Measurements from ENCODE around the gene NCLN.
"Not testable (repeated sequence)": the region's sequence is repeated elsewhere in the genome, so short reads cannot be mapped to it uniquely, and the experiment has no call there.

Gene NCLN, protein sequence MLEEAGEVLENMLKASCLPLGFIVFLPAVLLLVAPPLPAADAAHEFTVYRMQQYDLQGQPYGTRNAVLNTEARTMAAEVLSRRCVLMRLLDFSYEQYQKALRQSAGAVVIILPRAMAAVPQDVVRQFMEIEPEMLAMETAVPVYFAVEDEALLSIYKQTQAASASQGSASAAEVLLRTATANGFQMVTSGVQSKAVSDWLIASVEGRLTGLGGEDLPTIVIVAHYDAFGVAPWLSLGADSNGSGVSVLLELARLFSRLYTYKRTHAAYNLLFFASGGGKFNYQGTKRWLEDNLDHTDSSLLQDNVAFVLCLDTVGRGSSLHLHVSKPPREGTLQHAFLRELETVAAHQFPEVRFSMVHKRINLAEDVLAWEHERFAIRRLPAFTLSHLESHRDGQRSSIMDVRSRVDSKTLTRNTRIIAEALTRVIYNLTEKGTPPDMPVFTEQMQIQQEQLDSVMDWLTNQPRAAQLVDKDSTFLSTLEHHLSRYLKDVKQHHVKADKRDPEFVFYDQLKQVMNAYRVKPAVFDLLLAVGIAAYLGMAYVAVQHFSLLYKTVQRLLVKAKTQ

DNA sequence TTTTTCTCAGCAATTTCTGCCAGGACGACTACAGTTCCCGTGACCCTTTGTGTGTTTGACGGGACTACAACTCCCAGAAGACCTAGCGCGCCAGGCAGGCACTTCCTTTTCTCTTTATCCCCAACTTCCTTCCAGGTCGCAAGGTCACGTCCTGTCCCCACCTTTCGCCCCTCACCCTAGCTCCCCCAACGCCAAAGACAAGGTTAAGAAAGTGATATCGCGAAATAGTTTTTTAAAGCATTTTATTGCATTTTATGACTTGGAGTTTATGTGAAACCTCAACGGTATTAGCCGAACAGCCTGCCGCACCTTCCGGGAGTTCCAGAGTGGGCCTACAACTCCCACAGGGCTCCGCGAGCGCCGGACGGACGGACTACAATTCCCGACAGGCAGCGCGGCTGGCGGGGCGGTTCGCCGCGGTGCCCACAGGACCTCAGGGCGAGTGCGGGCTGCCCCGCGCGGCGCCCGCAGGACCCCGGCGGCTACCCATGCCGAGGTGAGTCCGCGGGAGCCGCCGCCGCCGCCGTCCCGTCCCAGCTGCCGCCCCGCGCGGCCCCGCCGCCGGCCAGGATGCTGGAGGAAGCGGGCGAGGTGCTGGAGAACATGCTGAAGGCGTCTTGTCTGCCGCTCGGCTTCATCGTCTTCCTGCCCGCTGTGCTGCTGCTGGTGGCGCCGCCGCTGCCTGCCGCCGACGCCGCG lies at the start of gene NCLN:
Gene NCLN (plus strand): TSS at position 470 of the 699 bp plus-strand sequence. CDS start 101 bp downstream, at position 571.
- DNase-seq = no peak

GRCh38 chr19:3135961-3136683 lies 49.6 kb upstream of the NCLN start, which contains the start of gene GNA15:
GNA15 (plus strand) TSS chr19:3136033; CDS start chr19:3136451, 418 bp downstream.
- DNase-seq = no peak

DNA sequence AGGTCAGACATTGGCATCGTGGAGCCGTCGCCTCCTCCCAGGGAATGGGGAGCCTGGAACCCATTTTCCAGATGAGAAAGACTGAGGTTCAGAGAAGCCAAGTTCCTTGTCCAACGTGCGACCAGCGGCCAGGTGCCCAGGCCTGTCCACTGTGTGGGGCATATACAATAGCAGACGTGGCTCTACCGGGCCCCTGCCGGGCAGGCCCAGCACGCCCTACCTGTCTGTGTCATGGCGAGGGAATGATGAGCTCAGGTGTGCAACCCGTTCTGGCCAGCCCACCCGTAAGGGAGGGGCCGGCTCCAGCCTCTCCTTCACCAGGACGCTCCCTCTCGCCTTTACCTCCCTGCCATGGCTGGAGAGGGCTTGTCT lies 49.1 kb upstream of the NCLN start:
- DNase-seq = no peak

- no peak for DNase-seq
Observed at GRCh38 chr19:3137119-3137518, 48.6 kb upstream of the NCLN start.

GRCh38 chr19:3138268-3138667 lies 47.5 kb upstream of the NCLN start:
- no peak for DNase-seq

DNA sequence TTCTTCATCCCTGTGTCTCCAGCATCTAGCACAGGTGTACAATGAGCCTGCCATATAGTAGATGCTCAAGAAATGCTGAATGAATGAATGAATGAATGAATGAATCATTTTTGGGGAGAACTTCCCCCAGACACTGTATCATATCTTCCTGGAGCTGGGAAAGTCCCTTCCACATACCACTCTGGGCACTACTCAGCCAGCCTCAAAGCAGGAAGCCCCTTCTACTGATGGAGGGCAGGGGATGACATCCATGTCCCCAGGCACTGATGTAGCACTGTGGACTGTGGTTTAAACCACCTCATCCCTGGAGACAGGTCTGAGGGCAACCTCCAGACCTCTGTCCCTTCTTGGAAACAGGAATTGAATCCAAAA lies 45.1 kb upstream of the NCLN start:
- no peak for DNase-seq

- no peak for DNase-seq
Observed at GRCh38 chr19:3142292-3142670, 43.4 kb upstream of the NCLN start.

DNA sequence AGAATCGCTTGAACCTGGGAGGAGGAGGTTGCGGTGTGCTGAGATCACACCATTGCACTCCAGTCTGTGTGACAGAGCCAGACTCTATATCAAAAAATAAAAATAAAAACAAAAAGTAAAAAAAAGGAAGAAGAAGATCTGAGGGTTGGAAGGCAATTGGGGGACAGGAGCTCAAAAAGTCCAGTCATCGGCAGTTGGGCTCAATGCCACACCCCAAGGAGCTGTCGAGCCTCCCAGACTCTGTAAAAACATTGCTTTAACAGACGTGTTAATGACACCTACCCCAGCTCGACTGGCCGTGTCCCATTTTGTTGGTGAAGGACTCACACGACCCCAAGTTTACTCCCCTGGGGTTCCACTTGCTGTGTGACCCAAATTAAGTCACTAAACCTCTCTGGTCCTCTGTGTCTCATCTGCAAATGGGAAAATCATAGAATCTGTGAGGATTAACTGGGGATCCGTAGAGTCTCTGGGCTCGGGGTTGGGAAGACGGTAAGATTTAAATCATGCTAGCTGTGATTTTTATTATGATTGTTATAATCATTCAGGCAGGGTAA lies 42.9 kb upstream of the NCLN start:
- DNase-seq = no peak

DNA sequence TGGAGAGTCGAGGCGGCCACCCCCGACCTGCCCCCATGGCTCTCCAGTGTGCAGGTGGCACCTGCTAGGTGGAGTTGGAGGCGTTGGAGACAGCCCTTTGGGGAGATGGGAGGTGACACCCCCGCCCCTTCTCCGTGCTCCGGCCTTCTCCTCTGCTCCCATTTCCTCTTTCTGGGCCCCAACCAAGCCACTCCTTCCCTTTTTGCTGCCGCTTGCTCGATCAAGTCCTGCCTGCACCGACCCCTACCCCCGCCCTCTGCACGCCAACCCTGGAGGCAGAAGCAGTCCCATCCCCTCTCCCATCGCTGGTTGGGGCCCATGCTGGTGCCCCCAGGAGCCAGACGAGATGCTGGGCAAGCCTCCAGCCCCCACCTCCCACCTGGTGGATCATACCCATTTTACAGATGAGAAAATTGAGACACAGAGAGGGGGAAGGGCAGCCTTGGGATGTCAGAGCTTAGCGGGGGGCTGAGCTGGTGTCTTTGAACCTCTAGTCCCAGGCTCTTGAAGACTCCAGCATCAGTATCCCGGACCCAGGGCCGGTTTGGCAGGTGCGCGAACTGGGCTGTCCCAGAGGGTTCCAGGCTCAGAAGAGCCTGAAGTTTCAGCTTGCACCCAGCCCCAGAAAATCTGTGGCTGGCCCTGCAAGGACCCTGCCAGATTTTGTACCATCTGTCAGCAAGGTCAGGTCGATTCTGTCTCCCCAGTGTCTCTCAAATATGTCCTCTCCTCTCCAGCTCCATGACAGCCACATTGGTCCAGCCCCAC lies 39.6 kb upstream of the NCLN start:
- DNase-seq = no peak

DNA sequence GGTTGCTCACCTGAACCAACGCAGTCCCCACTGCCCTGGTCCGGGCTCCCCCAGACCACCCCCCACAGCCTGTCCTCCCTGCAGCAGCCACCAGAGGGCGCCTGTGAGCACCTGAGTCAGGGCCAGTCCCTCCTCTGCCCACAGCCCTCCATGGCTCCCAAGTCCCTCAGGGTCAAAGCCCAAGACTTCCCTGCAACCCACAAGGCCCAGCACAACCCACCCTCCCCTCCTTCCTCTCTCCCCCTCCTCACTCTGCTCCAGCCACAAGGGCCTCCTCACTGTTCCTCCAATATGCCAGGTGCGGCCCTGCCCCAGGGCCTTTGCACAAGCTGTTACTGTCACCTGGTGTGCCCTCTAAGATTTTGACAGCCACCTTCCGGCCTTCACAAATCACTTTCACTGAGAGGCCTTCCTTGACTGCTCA lies 39.0 kb upstream of the NCLN start:
- no peak for DNase-seq

GRCh38 chr19:3148503-3148902 lies 37.2 kb upstream of the NCLN start:
- DNase-seq = no peak

- DNase-seq = no peak
Observed at GRCh38 chr19:3149089-3149488, 36.6 kb upstream of the NCLN start.

DNA sequence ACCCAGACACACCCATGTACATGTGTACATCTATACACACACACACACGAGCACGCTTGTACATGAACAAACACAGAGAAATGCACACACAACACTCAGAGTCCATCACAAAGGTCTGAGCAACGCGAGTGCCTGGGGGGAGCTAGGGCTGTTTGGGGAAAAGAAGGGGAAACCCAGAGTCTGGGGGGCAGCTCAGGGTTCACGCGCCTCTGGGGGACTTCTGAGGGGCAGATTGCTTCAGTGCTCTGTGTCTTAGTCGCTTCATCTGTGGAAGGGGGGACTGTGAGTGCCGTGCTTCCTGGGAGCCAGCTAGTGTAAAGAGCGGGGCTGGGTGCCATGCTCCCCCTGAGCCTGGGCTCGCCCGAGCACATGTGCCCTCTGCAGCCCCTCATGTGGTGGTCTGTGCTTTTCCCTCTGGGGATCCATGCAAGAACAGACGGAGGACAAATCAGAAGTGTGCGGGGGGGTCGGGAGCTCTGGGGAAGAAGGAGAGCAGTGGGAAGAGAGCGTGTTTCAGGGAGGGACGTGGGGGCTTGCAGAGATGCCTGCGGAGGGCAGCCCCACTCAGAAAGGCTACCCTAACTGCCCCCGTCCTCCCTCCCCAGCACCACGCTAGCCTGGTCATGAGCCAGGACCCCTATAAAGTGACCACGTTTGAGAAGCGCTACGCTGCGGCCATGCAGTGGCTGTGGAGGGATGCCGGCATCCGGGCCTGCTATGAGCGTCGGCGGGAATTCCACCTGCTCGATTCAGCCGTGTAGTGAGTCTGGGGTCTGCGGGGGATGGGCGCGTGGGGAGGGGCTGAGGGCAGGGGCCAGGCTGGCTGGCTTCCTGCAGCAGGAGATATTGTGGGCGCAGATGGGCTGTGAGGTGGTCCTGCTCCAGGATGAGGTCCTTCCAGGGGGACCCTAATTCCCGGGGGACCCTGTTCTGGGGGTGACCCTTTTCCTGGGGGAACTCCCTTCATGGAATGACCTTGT lies 35.9 kb upstream of the NCLN start:
- DNase-seq = no peak

- no peak for DNase-seq
Observed at GRCh38 chr19:3150739-3151329, 34.9 kb upstream of the NCLN start.

GRCh38 chr19:3151563-3152418 lies 33.9 kb upstream of the NCLN start:
- no peak for DNase-seq

GRCh38 chr19:3152419-3152780 lies 33.3 kb upstream of the NCLN start:
- no peak for DNase-seq

- no peak for DNase-seq
Observed at GRCh38 chr19:3153286-3154230, 32.2 kb upstream of the NCLN start.

GRCh38 chr19:3154447-3154846 lies 31.3 kb upstream of the NCLN start:
- DNase-seq = not testable (repeated sequence)
